Measurements from ENCODE around the gene ANKRD31. TPM values are rescaled to one million over a fixed set of nuclear protein-coding genes. Genes with fewer than 3 reads are reported as not detected.
A peak's percentile ranks its signal among the peaks of the same experiment; 100 is the strongest.
"Not testable (repeated sequence)": the region's sequence is repeated elsewhere in the genome, so short reads cannot be mapped to it uniquely, and the experiment has no call there.

Gene ANKRD31
- polyA plus RNA-seq, 2 of the 4 experiments (the other 2 are of a cell fraction), result 0.15 to 0.49 TPM

- no peak for TF ChIP-seq CHD2 (IDR thresholded peaks at IDR 0.05; ENCODE audit: low read length, partially characterized antibody)
- TF ChIP-seq SMC3 (IDR thresholded peaks at IDR 0.05), result peak; percentile 57
These were observed 29.1 kb upstream of the ANKRD31 start (continued) for GRCh38 chr5:75265731-75266130.

- Histone ChIP-seq H3K27ac (no peak overlapping the region), H3K4me1 (peaks cover 4% of the 10 kb centered on the region; the same call in 1 of the 3 replicates), H3K4me2 (0 out of 3 replicates have a peak overlapping the region, but pooled peaks have one; percentile 4), H3K9me3 (no peaks in the 10 kb centered on the region), H3K4me3 (no peak overlapping the region)
- WGBS (ENCODE audit: missing lambda C conversion rate), result 28% methylated on average over 3 of the region's 3 CpGs
- POLR2A ChIA-PET, result no interaction called here
- TF ChIP-seq CBX8 (IDR thresholded peaks at IDR 0.05), result no peak
- no peak for TF ChIP-seq ESRRA (IDR thresholded peaks at IDR 0.05; ENCODE audit: borderline replicate concordance, low read length)
- TF ChIP-seq FOSL2 (IDR thresholded peaks at IDR 0.05), result no peak
- no peak for TF ChIP-seq FOSL2 (CRISPR knock-in tag; IDR thresholded peaks at IDR 0.05)
- TF ChIP-seq POLR2AphosphoS2 (conservative IDR thresholded peaks at IDR 0.05; ENCODE audit: low read length), result no peak
- no peak for TF ChIP-seq MAZ (IDR thresholded peaks at IDR 0.05; ENCODE audit: borderline replicate concordance, low read depth, low read length)
- no peak for TF ChIP-seq PBX3 (IDR thresholded peaks at IDR 0.05)
- no peak for TF ChIP-seq JUNB (IDR thresholded peaks at IDR 0.05)
- FAIRE-seq (no peak), ATAC-seq (no peak), DNase-seq (ENCODE audit: low read depth in 1 of 2, low spot score in 1 of 2) (no peak)
- CTCF ChIA-PET, result interaction anchor here (0.6 to 2.0 kb wide), 3 partner anchors 25 to 490 kb away, joined by 3 to 5 read pairs (median 5); partner anchors contain the start of genes ANKRD31 and GCNT4
These were observed 25.6 kb upstream of the ANKRD31 start for GRCh38 chr5:75262271-75262670.

- DNase-seq (ENCODE audit: low read depth in 1 of 2, low spot score in 1 of 2), result no peak
These were observed 24.0 kb upstream of the ANKRD31 start for GRCh38 chr5:75260708-75261107.

GRCh38 chr5:75250452-75250851 lies 13.8 kb upstream of the ANKRD31 start:
- DNase-seq (ENCODE audit: low read depth in 1 of 2, low spot score in 1 of 2); H3K4me1 ChIP-seq; H3K27ac ChIP-seq; H3K9me3 ChIP-seq; FAIRE-seq; H3K4me2 ChIP-seq; POLR2A ChIA-PET; H3K4me3 ChIP-seq; ATAC-seq; CTCF ChIA-PET: not testable (repeated sequence)
- WGBS (ENCODE audit: missing lambda C conversion rate), result 13% methylated on average over 4 of the region's 4 CpGs

More at GRCh38 chr5:75260708-75261107, 24.0 kb upstream of the ANKRD31 start:
- 62% methylated on average over 2 of the region's 2 CpGs for WGBS (ENCODE audit: missing lambda C conversion rate)
- no peak overlapping the region for H3K27ac ChIP-seq
- H3K9me3 ChIP-seq, result peaks cover 10% of the 10 kb centered on the region
- ChIA-PET CTCF (interaction anchor here (2.0 kb wide), 1 partner anchor 208 kb away, joined by 5 read pairs; the partner anchor contains the start of gene GCNT4), POLR2A (interaction anchor here (0.6 kb wide), 1 partner anchor 25 kb away, joined by 3 read pairs; no protein-coding TSS in a partner anchor)
- no peak for ATAC-seq
- no peak overlapping the region; the same call in 2 of the 3 replicates for H3K4me2 ChIP-seq
- no peak for FAIRE-seq
- TF ChIP-seq JUNB (IDR thresholded peaks at IDR 0.05), result no peak
- no peak for TF ChIP-seq HDAC2 (IDR thresholded peaks at IDR 0.05)
- TF ChIP-seq USF2 (IDR thresholded peaks at IDR 0.05), result no peak
- no peak for TF ChIP-seq MYC (IDR thresholded peaks at IDR 0.05; ENCODE audit: borderline replicate concordance, low read length)
- no peak for TF ChIP-seq MAX (IDR thresholded peaks at IDR 0.05)
- no peak for TF ChIP-seq FOXS1 (CRISPR knock-in tag; IDR thresholded peaks at IDR 0.05)
- no peak for TF ChIP-seq HOXB5 (CRISPR knock-in tag; IDR thresholded peaks at IDR 0.05)
- no peak for TF ChIP-seq KDM1A (IDR thresholded peaks at IDR 0.05; ENCODE audit: low read depth)
- H3K4me1 ChIP-seq, result peaks cover 4% of the 10 kb centered on the region; the same call in 1 of the 3 replicates
- no peak overlapping the region for H3K4me3 ChIP-seq

GRCh38 chr5:75245023-75245422 lies 8.3 kb upstream of the ANKRD31 start:
- ATAC-seq (no peak), DNase-seq (ENCODE audit: low read depth in 1 of 2, low spot score in 1 of 2) (no peak), FAIRE-seq (no peak)
- Histone ChIP-seq H3K4me1 (no peaks in the 10 kb centered on the region), H3K9me3 (peaks cover 3% of the 10 kb centered on the region; the same call in 1 of the 3 replicates), H3K4me2 (no peak overlapping the region), H3K27ac (no peak overlapping the region), H3K4me3 (no peak overlapping the region)
- TF ChIP-seq ESRRA (IDR thresholded peaks at IDR 0.05; ENCODE audit: borderline replicate concordance, low read length), result no peak
- TF ChIP-seq MAFK (IDR thresholded peaks at IDR 0.05; ENCODE audit: partially characterized antibody), result peak; percentile 51
- POLR2A ChIA-PET, result interaction anchor here (1.0 kb wide), 1 partner anchor 191 kb away, joined by 3 read pairs; no protein-coding TSS in a partner anchor
- WGBS (ENCODE audit: missing lambda C conversion rate), result 84% methylated on average over 2 of the region's 2 CpGs
- CTCF ChIA-PET, result no interaction called here
